SU-DHL-6 (cell line): Measurements from ENCODE around the gene DSG3.

ENCODE experiments used
- H2AFZ ChIP-seq: fragments of 200-600 bp; sonication (generic); 2 replicates; pipeline ENCODE4 v1.6.1; 2014; ENCODE audit warnings: low read depth, mild to moderate bottlenecking, moderate library complexity, mixed read lengths, antibody characterized with exemption, low read length; ENCODE audit not compliant: severe bottlenecking
- H3F3A ChIP-seq: fragments of 200-600 bp; shearing (Covaris generic); 2 replicates; pipeline ENCODE4 v1.6.0; 2016; ENCODE audit warnings: antibody characterized with exemption, mild to moderate bottlenecking; ENCODE audit not compliant: insufficient read depth
- H3K27ac ChIP-seq: fragments of 200-600 bp; sonication (generic); 2 replicates; pipeline ENCODE4 v1.5.1; 2016; ENCODE audit warnings: low read depth, mild to moderate bottlenecking, low read length, moderate library complexity, mixed read lengths
- H3K27me3 ChIP-seq: fragments of 200-600 bp; sonication (generic), shearing (Covaris generic); 2 replicates; pipeline ENCODE4 v1.6.0; 2014; ENCODE audit warnings: mild to moderate bottlenecking, low read length
- H3K36me3 ChIP-seq: fragments of 200-600 bp; sonication (generic); 2 replicates; pipeline ENCODE4 v1.6.1; 2014; ENCODE audit warnings: mild to moderate bottlenecking, low read length, mixed read lengths
- H3K4me2 ChIP-seq: fragments of 300-600, 200-600 bp; shearing (Covaris generic), sonication (generic); 2 replicates; pipeline ENCODE4 v1.6.0; 2014; ENCODE audit warnings: low read length, low read depth, mild to moderate bottlenecking; ENCODE audit not compliant: poor library complexity, severe bottlenecking
- H3K4me3 ChIP-seq: fragments of 200-600 bp; sonication (generic); 2 replicates; pipeline ENCODE4 v1.5.1; 2014; ENCODE audit warnings: antibody characterized with exemption, low read length, mild to moderate bottlenecking, mixed read lengths; ENCODE audit not compliant: insufficient read depth, poor library complexity, severe bottlenecking
- H3K79me2 ChIP-seq: fragments of 200-600 bp; sonication (generic); 2 replicates; pipeline ENCODE4 v1.6.1; 2014; ENCODE audit warnings: mild to moderate bottlenecking, low read length, moderate library complexity; ENCODE audit not compliant: insufficient read depth
- H3K9ac ChIP-seq: fragments of 200-600 bp; sonication (generic); 2 replicates; pipeline ENCODE4 v1.7.0; 2014; ENCODE audit warnings: mild to moderate bottlenecking, low read length
- H3K9me2 ChIP-seq: fragments of 200-600 bp; sonication (generic); replicated peaks from 2 replicates; pipeline ENCODE4 v1.6.1; 2014; ENCODE audit warnings: low read length; ENCODE audit not compliant: insufficient read depth
- H3K9me3 ChIP-seq: fragments of 200-600 bp; sonication (generic); 2 replicates; pipeline ENCODE4 v1.6.1; 2014; ENCODE audit warnings: low read length, mixed read lengths; ENCODE audit not compliant: insufficient read depth
- H4K20me1 ChIP-seq: fragments of 200-600 bp; sonication (generic); 2 replicates; pipeline ENCODE4 v1.6.1; 2014; ENCODE audit warnings: low read depth, mild to moderate bottlenecking, antibody characterized with exemption, low read length, moderate library complexity, mixed read lengths
- EZH2phosphoT487 ChIP-seq: fragments of 200-600 bp; sonication (generic), shearing (Covaris generic); conservative IDR thresholded peaks from 2 replicates; pipeline ENCODE4 v1.6.1; 2018; ENCODE audit warnings: mild to moderate bottlenecking, antibody characterized with exemption, low read length, moderate library complexity, mixed read lengths
- TF ChIP-seq, protein P1 (sequence below): fragments of 200-600 bp; sonication (generic); IDR thresholded peaks from one replicate; pipeline ENCODE4 v1.5.1; 2017; ENCODE audit warnings: antibody characterized with exemption, mild to moderate bottlenecking, low read length, moderate library complexity; ENCODE audit not compliant: insufficient read depth, poor library complexity, severe bottlenecking

DSG3 gene

GRCh38 chr18:31429623-31430022 lies 17.9 kb upstream of the DSG3 start:
- Histone ChIP-seq H3K36me3 (no peaks in the 10 kb centered on the region), H3K27ac (no peak overlapping the region), H3K79me2 (no peaks in the 10 kb centered on the region), H3K9ac (no peak overlapping the region), H3K4me3 (no peak overlapping the region), H3K4me2 (no peak overlapping the region), H3F3A (no peaks in the 10 kb centered on the region), H4K20me1 (no peaks in the 10 kb centered on the region), H3K9me2 (no peaks in the 10 kb centered on the region), H3K9me3 (no peaks in the 10 kb centered on the region), H3K27me3 (no peaks in the 10 kb centered on the region), H2AFZ (no peak overlapping the region)
- TF ChIP-seq, protein P1, sequence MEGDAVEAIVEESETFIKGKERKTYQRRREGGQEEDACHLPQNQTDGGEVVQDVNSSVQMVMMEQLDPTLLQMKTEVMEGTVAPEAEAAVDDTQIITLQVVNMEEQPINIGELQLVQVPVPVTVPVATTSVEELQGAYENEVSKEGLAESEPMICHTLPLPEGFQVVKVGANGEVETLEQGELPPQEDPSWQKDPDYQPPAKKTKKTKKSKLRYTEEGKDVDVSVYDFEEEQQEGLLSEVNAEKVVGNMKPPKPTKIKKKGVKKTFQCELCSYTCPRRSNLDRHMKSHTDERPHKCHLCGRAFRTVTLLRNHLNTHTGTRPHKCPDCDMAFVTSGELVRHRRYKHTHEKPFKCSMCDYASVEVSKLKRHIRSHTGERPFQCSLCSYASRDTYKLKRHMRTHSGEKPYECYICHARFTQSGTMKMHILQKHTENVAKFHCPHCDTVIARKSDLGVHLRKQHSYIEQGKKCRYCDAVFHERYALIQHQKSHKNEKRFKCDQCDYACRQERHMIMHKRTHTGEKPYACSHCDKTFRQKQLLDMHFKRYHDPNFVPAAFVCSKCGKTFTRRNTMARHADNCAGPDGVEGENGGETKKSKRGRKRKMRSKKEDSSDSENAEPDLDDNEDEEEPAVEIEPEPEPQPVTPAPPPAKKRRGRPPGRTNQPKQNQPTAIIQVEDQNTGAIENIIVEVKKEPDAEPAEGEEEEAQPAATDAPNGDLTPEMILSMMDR, result no peak
- no peak for TF ChIP-seq EZH2phosphoT487

DNA sequence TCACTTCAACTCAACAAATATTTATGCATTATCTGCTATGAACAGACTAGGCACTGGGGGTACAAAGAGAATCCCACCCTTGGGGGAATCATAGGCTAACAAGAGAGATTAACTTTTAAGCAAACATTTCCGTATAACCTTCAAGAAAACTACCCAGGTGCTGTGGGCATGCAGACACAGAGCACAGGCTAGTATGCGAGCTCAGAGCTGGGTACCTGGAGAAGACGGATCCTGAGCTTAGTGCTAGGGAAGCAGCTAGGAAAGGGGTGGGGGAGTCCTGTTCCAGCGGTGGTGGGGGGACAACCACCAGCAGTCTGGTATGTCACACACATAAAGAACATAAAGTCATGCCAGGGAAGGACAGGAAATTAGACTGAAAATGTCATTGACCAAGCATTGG lies 17.5 kb upstream of the DSG3 start:
- no peak overlapping the region for H3K4me2 ChIP-seq
- TF ChIP-seq, protein P1, result no peak
- TF ChIP-seq EZH2phosphoT487, result no peak
- H3F3A ChIP-seq, result no peaks in the 10 kb centered on the region
- H3K79me2 ChIP-seq, result no peaks in the 10 kb centered on the region
- no peaks in the 10 kb centered on the region for H4K20me1 ChIP-seq
- no peak overlapping the region for H3K4me3 ChIP-seq
- no peak overlapping the region for H3K27ac ChIP-seq
- H3K27me3 ChIP-seq, result no peaks in the 10 kb centered on the region
- no peak overlapping the region for H2AFZ ChIP-seq
- no peak overlapping the region for H3K9ac ChIP-seq
- no peaks in the 10 kb centered on the region for H3K9me3 ChIP-seq
- no peaks in the 10 kb centered on the region for H3K36me3 ChIP-seq
- H3K9me2 ChIP-seq, result no peaks in the 10 kb centered on the region

DNA sequence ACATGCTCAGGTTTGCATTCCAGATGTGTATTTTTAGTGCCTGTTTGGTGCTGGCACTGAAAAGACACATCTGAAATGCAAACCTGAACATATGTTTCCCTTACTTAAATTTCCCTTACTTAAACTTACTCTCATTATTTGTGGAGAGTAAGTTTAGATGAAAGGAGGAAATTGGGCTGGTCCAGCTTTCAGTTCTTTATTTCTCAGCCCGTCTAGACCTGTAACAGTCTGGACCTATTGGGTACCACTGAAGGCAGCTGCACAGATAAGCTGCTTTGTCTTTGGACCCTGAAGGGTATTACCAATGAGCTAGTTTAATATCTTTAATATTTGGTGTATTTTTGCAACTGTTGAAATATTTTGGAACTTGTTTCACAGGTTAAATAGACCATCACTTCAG lies 17.0 kb upstream of the DSG3 start:
- no peak overlapping the region for H3K4me3 ChIP-seq
- H3F3A ChIP-seq, result no peaks in the 10 kb centered on the region
- H3K36me3 ChIP-seq, result no peaks in the 10 kb centered on the region
- no peaks in the 10 kb centered on the region for H3K9me2 ChIP-seq
- no peak overlapping the region for H3K4me2 ChIP-seq
- H2AFZ ChIP-seq, result no peak overlapping the region
- H3K9ac ChIP-seq, result no peak overlapping the region
- H4K20me1 ChIP-seq, result no peaks in the 10 kb centered on the region
- no peaks in the 10 kb centered on the region for H3K9me3 ChIP-seq
- no peaks in the 10 kb centered on the region for H3K27me3 ChIP-seq
- H3K27ac ChIP-seq, result no peak overlapping the region
- TF ChIP-seq, protein P1, result no peak
- no peak for TF ChIP-seq EZH2phosphoT487
- no peaks in the 10 kb centered on the region for H3K79me2 ChIP-seq
